DOHH2 (cell line): Measurements from ENCODE around the gene MGMT.

Experiments
- H3F3A ChIP-seq: fragments of 200-600 bp; sonication (generic), shearing (Covaris generic); 2 replicates; pipeline ENCODE4 v1.6.0; 2016; ENCODE audit warnings: antibody characterized with exemption, mild to moderate bottlenecking; ENCODE audit not compliant: control insufficient read depth, insufficient read depth
- H3K27ac ChIP-seq: fragments of 200-600 bp; sonication (generic); 2 replicates; pipeline ENCODE4 v1.5.1; 2014; ENCODE audit warnings: low read depth, mild to moderate bottlenecking, low read length, moderate library complexity
- H3K27me3 ChIP-seq: fragments of 200-600 bp; sonication (generic); 2 replicates; pipeline ENCODE4 v1.6.1; 2014; ENCODE audit warnings: mild to moderate bottlenecking, low read length, mixed read lengths; ENCODE audit not compliant: control insufficient read depth
- H3K36me3 ChIP-seq: fragments of 200-600 bp; sonication (generic); 2 replicates; pipeline ENCODE4 v1.6.1; 2014; ENCODE audit warnings: mild to moderate bottlenecking, low read length, moderate library complexity, mixed read lengths; ENCODE audit not compliant: control insufficient read depth
- H3K4me1 ChIP-seq: fragments of 200-600 bp; sonication (generic); 2 replicates; pipeline ENCODE4 v1.6.1; 2014; ENCODE audit warnings: mild to moderate bottlenecking, low read length, mixed read lengths; ENCODE audit not compliant: control insufficient read depth
- H3K4me2 ChIP-seq: fragments of 200-600 bp; sonication (generic); 2 replicates; pipeline ENCODE4 v1.6.0; 2014; ENCODE audit warnings: mild to moderate bottlenecking, low read length, moderate library complexity
- H3K4me3 ChIP-seq: fragments of 200-600 bp; sonication (generic); 2 replicates; pipeline ENCODE4 v1.5.1; 2014; ENCODE audit warnings: mild to moderate bottlenecking, low read length, mixed read lengths
- H3K79me2 ChIP-seq: fragments of 200-600 bp; sonication (generic); 2 replicates; pipeline ENCODE4 v1.6.1; 2014; ENCODE audit warnings: mild to moderate bottlenecking, low read length, mixed read lengths; ENCODE audit not compliant: control insufficient read depth
- H3K9me2 ChIP-seq: fragments of 200-600 bp; sonication (generic); replicated peaks from 2 replicates; pipeline ENCODE4 v1.6.1; 2014; ENCODE audit warnings: mild to moderate bottlenecking, low read length, mixed read lengths; ENCODE audit not compliant: control insufficient read depth
- H3K9me3 ChIP-seq: fragments of 200-600 bp; sonication (generic); 2 replicates; pipeline ENCODE4 v1.6.1; 2014; ENCODE audit warnings: antibody characterized with exemption, low read length, mixed read lengths; ENCODE audit not compliant: control insufficient read depth, insufficient read depth
- H4K20me1 ChIP-seq: fragments of 200-600 bp; sonication (generic); 2 replicates; pipeline ENCODE4 v1.6.0; 2014; ENCODE audit warnings: low read depth, mild to moderate bottlenecking, antibody characterized with exemption, low read length, moderate library complexity; ENCODE audit not compliant: control insufficient read depth, insufficient read depth
- CTCF ChIP-seq: fragments of 200-600 bp; sonication (generic); IDR thresholded peaks from one replicate; pipeline ENCODE4 v1.5.1; 2014; ENCODE audit warnings: antibody characterized with exemption, mild to moderate bottlenecking, low read depth, low read length; ENCODE audit not compliant: poor library complexity, severe bottlenecking
- EZH2phosphoT487 ChIP-seq: fragments of 200-600 bp; sonication (generic); IDR thresholded peaks from 2 replicates; pipeline ENCODE4 v1.6.1; 2017; ENCODE audit warnings: borderline replicate concordance, mild to moderate bottlenecking, antibody characterized with exemption, low read length, moderate library complexity, mixed read lengths

MGMT gene

GRCh38 chr10:129449893-129450292 is 17.1 kb upstream of the MGMT start:
- no peaks in the 10 kb centered on the region for H3K9me2 ChIP-seq
- H3K27me3 ChIP-seq, result no peaks in the 10 kb centered on the region
- no peak overlapping the region for H3K27ac ChIP-seq
- no peaks in the 10 kb centered on the region for H3K4me1 ChIP-seq
- no peaks in the 10 kb centered on the region for H3K9me3 ChIP-seq
- H3K79me2 ChIP-seq, result no peaks in the 10 kb centered on the region
- H4K20me1 ChIP-seq, result no peaks in the 10 kb centered on the region
- no peak overlapping the region for H3K4me2 ChIP-seq
- no peaks in the 10 kb centered on the region for H3K36me3 ChIP-seq
- H3F3A ChIP-seq, result no peaks in the 10 kb centered on the region
- TF ChIP-seq EZH2phosphoT487 (no peak), CTCF (no peak)
- no peak overlapping the region for H3K4me3 ChIP-seq

GRCh38 chr10:129450391-129450790 is 16.6 kb upstream of the MGMT start:
- Histone ChIP-seq H3F3A (no peaks in the 10 kb centered on the region), H3K4me2 (no peak overlapping the region), H3K9me3 (no peaks in the 10 kb centered on the region), H3K4me3 (no peak overlapping the region), H3K27me3 (no peaks in the 10 kb centered on the region), H3K9me2 (no peaks in the 10 kb centered on the region), H4K20me1 (no peaks in the 10 kb centered on the region), H3K79me2 (no peaks in the 10 kb centered on the region), H3K27ac (no peak overlapping the region), H3K36me3 (no peaks in the 10 kb centered on the region), H3K4me1 (no peaks in the 10 kb centered on the region)
- TF ChIP-seq CTCF (no peak), EZH2phosphoT487 (no peak)

GRCh38 chr10:129455625-129456024 is 11.4 kb upstream of the MGMT start:
- Histone ChIP-seq H3K9me3 (no peaks in the 10 kb centered on the region), H3K27ac (no peak overlapping the region), H3K4me2 (no peak overlapping the region), H3K9me2 (no peaks in the 10 kb centered on the region), H3K4me3 (no peak overlapping the region), H3K36me3 (no peaks in the 10 kb centered on the region), H3K27me3 (peaks cover 17% of the 10 kb centered on the region), H3K79me2 (no peaks in the 10 kb centered on the region), H3F3A (no peaks in the 10 kb centered on the region), H4K20me1 (no peaks in the 10 kb centered on the region), H3K4me1 (no peaks in the 10 kb centered on the region)
- TF ChIP-seq EZH2phosphoT487 (no peak), CTCF (no peak)
